SK-N-SH (cell line): ENCODE measurements around the gene KRT24. TPM values are rescaled to one million over a fixed set of nuclear protein-coding genes. Genes with fewer than 3 reads are reported as not detected.

ENCODE experiments used
- CTCF ChIA-PET: fragments of 300-600, 350-600 bp; formaldehyde crosslinking; extraction: SDS; loops from one replicate; lab custom pipeline; 2021; lab: Yijun Ruan, JAX
- POLR2A ChIA-PET: fragments of 350-600 bp; sonication (Branson Sonifier 250); formaldehyde crosslinking; extraction: SDS; loops from one replicate; lab custom pipeline; 2020; ENCODE audit warnings: antibody characterized with exemption, inconsistent platforms; lab: Yijun Ruan, JAX
- DNase-seq: peaks from one replicate; pipeline ENCODE4 v3.0.0; 2012
- H2AFZ ChIP-seq: fragments of 200-600 bp; sonication (generic); 2 replicates; pipeline ENCODE4 v1.8.1; 2016; ENCODE audit warnings: antibody characterized with exemption, mild to moderate bottlenecking, low read depth
- H3F3A ChIP-seq: fragments of 200-600 bp; sonication (generic); replicated peaks from 2 replicates; pipeline ENCODE3; 2016; ENCODE audit warnings: antibody characterized with exemption, mild to moderate bottlenecking; ENCODE audit not compliant: insufficient read depth
- H3K27ac ChIP-seq, 2 experiments: fragments of 200-500 bp in 1 of 2; fragments of 200-600 bp in 1 of 2; sonication (Bioruptor generic) in 1 of 2; sonication (generic), shearing (Covaris generic) in 1 of 2; 2 replicates each; pipeline versions ENCODE4 v1.5.1 to v1.6.1; 2014 to 2016; ENCODE audit warnings: low read depth in 2 of 2, inconsistent platforms in 1 of 2, low read length in 1 of 2, mild to moderate bottlenecking in 1 of 2, mixed read lengths in 1 of 2
- H3K27me3 ChIP-seq: fragments of 200-600 bp; sonication (generic), shearing (Covaris generic); 2 replicates; pipeline ENCODE4 v1.6.1; 2016; ENCODE audit warnings: mixed run types; ENCODE audit not compliant: insufficient read depth
- H3K36me3 ChIP-seq, 2 experiments: fragments of 200-500 bp in 1 of 2; fragments of 200-600 bp in 1 of 2; sonication (Bioruptor generic) in 1 of 2; sonication (generic) in 1 of 2; replicated peaks in 1 of 2; 2 replicates each; pipeline versions ENCODE3 to v1.5.1; 2014 to 2016; ENCODE audit warnings: low read length in 1 of 2, mild to moderate bottlenecking in 1 of 2; ENCODE audit not compliant: insufficient read depth in 2 of 2, control insufficient read depth in 1 of 2
- H3K4me1 ChIP-seq, 2 experiments: fragments of 200-500 bp in 1 of 2; fragments of 200-600 bp in 1 of 2; sonication (Bioruptor generic) in 1 of 2; sonication (generic), shearing (Covaris generic) in 1 of 2; 2 replicates each; pipeline versions ENCODE4 v1.5.1 to v1.6.1; 2014 to 2016; ENCODE audit warnings: low read depth in 1 of 2, low read length in 1 of 2, mixed run types in 1 of 2; ENCODE audit not compliant: insufficient read depth in 2 of 2, control insufficient read depth in 1 of 2
- H3K4me2 ChIP-seq: fragments of 200-600 bp; sonication (generic), shearing (Covaris generic); 2 replicates; pipeline ENCODE4 v1.6.1; 2017; ENCODE audit warnings: mixed run types
- H3K4me3 ChIP-seq, 2 experiments: fragments of 200-500 bp in 1 of 2; fragments of 200-600 bp in 1 of 2; sonication (Bioruptor generic) in 1 of 2; sonication (generic), shearing (Covaris generic) in 1 of 2; 2 replicates each; pipeline versions ENCODE4 v1.5.1 to v1.8.1; 2014 to 2016; ENCODE audit warnings: low read depth in 2 of 2, inconsistent platforms in 1 of 2, low read length in 1 of 2, mild to moderate bottlenecking in 1 of 2, mixed read lengths in 1 of 2, moderate library complexity in 1 of 2
- H3K79me2 ChIP-seq: fragments of 200-600 bp; sonication (generic); 2 replicates; pipeline ENCODE4 v1.8.1; 2017; ENCODE audit warnings: mild to moderate bottlenecking; ENCODE audit not compliant: insufficient read depth
- H3K9ac ChIP-seq: fragments of 200-600 bp; sonication (generic); 2 replicates; pipeline ENCODE4 v1.6.1; 2017; ENCODE audit warnings: mixed run types
- H3K9me2 ChIP-seq: fragments of 200-600 bp; sonication (generic); 2 replicates; pipeline ENCODE4 v1.6.1; 2017; ENCODE audit warnings: mixed run types
- H3K9me3 ChIP-seq: fragments of 200-600 bp; sonication (generic); 2 replicates; pipeline ENCODE4 v1.6.1; 2017; ENCODE audit warnings: mixed run types, mild to moderate bottlenecking, moderate library complexity
- H4K20me1 ChIP-seq: fragments of 200-600 bp; sonication (generic); 2 replicates; pipeline ENCODE4 v1.6.1; 2017; ENCODE audit warnings: mild to moderate bottlenecking, mixed run types; ENCODE audit not compliant: insufficient read depth
- CHD2 ChIP-seq: fragments of 150-350 bp; IDR thresholded peaks from 2 replicates; pipeline ENCODE4 v1.6.1; 2018; ENCODE audit warnings: low read length; ENCODE audit not compliant: partially characterized antibody
- ELF1 ChIP-seq: IDR thresholded peaks from 2 replicates; pipeline ENCODE4 v1.4.0; 2012
- EP300 ChIP-seq, 2 experiments: IDR thresholded peaks; 2 replicates each; pipeline versions ENCODE4 v1.4.0 to v1.6.1; 2012; ENCODE audit warnings: borderline replicate concordance in 1 of 2, low read depth in 1 of 2, low read length in 1 of 2
- EZH2phosphoT487 ChIP-seq: fragments of 200-600 bp; sonication (generic); IDR thresholded peaks from 2 replicates; pipeline ENCODE4 v1.6.1; 2017; ENCODE audit warnings: low read depth, mixed run types, mild to moderate bottlenecking, antibody characterized with exemption, moderate library complexity, borderline replicate concordance
- FOSL2 ChIP-seq: IDR thresholded peaks from 2 replicates; pipeline ENCODE4 v1.4.0; 2012; ENCODE audit warnings: low read depth, mild to moderate bottlenecking, moderate library complexity, borderline replicate concordance
- GATA2 ChIP-seq: sonication (generic); formaldehyde crosslinking; IDR thresholded peaks from 2 replicates; pipeline ENCODE4 v1.5.0; 2020; ENCODE audit warnings: mild to moderate bottlenecking, missing genetic modification reagents
- MEF2A ChIP-seq: IDR thresholded peaks from 2 replicates; pipeline ENCODE4 v1.4.0; 2012; ENCODE audit warnings: low read depth, borderline replicate concordance
- MXI1 ChIP-seq: IDR thresholded peaks from 2 replicates; pipeline ENCODE4 v1.6.1; 2012; ENCODE audit warnings: mild to moderate bottlenecking, low read depth, low read length, improper control_type of control experiment
- RAD21 ChIP-seq: IDR thresholded peaks from 2 replicates; pipeline ENCODE4 v1.6.1; 2012; ENCODE audit warnings: mild to moderate bottlenecking, low read length
- RXRA ChIP-seq: IDR thresholded peaks from 2 replicates; pipeline ENCODE4 v1.4.0; 2012; ENCODE audit warnings: low read depth, mild to moderate bottlenecking, borderline replicate concordance
- SIN3A ChIP-seq: IDR thresholded peaks from 2 replicates; pipeline ENCODE4 v1.6.1; 2012; ENCODE audit warnings: low read depth, mild to moderate bottlenecking, low read length, moderate library complexity, borderline replicate concordance
- TCF12 ChIP-seq: IDR thresholded peaks from 2 replicates; pipeline ENCODE4 v1.4.0; 2012
- TEAD4 ChIP-seq: IDR thresholded peaks from 2 replicates; pipeline ENCODE4 v1.4.0; 2012; ENCODE audit warnings: mild to moderate bottlenecking, borderline replicate concordance; ENCODE audit not compliant: insufficient read depth
- WGBS: methylation state at CpG from one replicate; pipeline ENCODE4 v1.1.6; 2017; ENCODE audit warnings: low lambda C conversion rate; 5-methylcytosine and 5-hydroxymethylcytosine counted together
- polyA plus RNA-seq, 3 experiments: library from polyadenylated mRNA; depleted of rRNA; stranded (reverse); fragments of >200 nt; gene quantifications; 2 replicates each; pipeline ENCODE4 v1.2.3, GENCODE V29; 2012
- TF ChIP-seq, protein P1 (sequence below): fragments of 150-350 bp; IDR thresholded peaks from 2 replicates; pipeline ENCODE4 v1.6.1; 2016; ENCODE audit warnings: mild to moderate bottlenecking, low read depth, low read length
- TF ChIP-seq, protein P2 (sequence below): IDR thresholded peaks from 2 replicates; pipeline ENCODE4 v1.4.0; 2012; ENCODE audit warnings: low read depth, borderline replicate concordance
- TF ChIP-seq, protein P3 (sequence below): fragments of 150-350 bp; IDR thresholded peaks from 2 replicates; pipeline ENCODE4 v1.6.1; 2017; ENCODE audit warnings: antibody characterized with exemption, low read length, low read depth, borderline replicate concordance

KRT24 gene
- polyA plus RNA-seq, 1 of the 3 experiments (the other 2 are of a cell fraction): not detected

DNA sequence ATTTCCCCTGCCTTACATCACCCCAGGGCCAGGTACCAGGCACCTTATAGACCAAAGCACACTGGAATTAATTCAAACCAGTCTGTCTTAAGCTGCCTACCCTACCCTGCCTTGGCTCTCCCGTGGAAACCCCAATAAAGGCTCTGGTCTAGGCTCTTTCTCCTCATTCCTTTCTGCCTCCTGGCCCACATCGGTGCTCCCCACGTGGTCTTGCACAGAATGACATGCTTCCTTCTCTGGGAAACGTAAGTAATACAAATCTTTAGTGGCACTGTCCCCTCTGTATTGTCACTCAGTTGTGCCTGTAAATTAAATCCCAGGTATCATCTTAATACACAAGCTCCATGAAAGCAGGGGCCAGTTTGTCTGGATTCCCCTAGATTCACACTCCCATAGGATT is 35.0 kb upstream of the KRT24 start:
- Histone ChIP-seq H3K9me3 (no peaks in the 10 kb centered on the region), H3K4me3 (no peak overlapping the region), H3K27me3 (peaks cover 36% of the 10 kb centered on the region; the same call in 1 of the 2 replicates), H4K20me1 (no peaks in the 10 kb centered on the region), H3K4me1 (no peaks in the 10 kb centered on the region), H3K4me2 (no peak overlapping the region), H3K9ac (no peak overlapping the region), H3F3A (no peaks in the 10 kb centered on the region), H3K27ac (no peak overlapping the region), H2AFZ (no peak overlapping the region), H3K36me3 (no peaks in the 10 kb centered on the region), H3K9me2 (no peaks in the 10 kb centered on the region), H3K79me2 (no peaks in the 10 kb centered on the region)
- TF ChIP-seq FOSL2: no peak
- TF ChIP-seq MXI1: no peak
- no peak for TF ChIP-seq RAD21
- no peak for TF ChIP-seq RXRA
- TF ChIP-seq, protein P1, sequence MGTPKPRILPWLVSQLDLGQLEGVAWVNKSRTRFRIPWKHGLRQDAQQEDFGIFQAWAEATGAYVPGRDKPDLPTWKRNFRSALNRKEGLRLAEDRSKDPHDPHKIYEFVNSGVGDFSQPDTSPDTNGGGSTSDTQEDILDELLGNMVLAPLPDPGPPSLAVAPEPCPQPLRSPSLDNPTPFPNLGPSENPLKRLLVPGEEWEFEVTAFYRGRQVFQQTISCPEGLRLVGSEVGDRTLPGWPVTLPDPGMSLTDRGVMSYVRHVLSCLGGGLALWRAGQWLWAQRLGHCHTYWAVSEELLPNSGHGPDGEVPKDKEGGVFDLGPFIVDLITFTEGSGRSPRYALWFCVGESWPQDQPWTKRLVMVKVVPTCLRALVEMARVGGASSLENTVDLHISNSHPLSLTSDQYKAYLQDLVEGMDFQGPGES: no peak
- TF ChIP-seq EZH2phosphoT487: no peak
- no peak for TF ChIP-seq MEF2A
- TF ChIP-seq, protein P2, sequence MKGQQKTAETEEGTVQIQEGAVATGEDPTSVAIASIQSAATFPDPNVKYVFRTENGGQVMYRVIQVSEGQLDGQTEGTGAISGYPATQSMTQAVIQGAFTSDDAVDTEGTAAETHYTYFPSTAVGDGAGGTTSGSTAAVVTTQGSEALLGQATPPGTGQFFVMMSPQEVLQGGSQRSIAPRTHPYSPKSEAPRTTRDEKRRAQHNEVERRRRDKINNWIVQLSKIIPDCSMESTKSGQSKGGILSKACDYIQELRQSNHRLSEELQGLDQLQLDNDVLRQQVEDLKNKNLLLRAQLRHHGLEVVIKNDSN: no peak
- POLR2A ChIA-PET: no interaction called here
- CTCF ChIA-PET: no interaction called here
- DNase-seq: no peak
- 2% methylated on average over 4 of the region's 4 CpGs for WGBS

DNA sequence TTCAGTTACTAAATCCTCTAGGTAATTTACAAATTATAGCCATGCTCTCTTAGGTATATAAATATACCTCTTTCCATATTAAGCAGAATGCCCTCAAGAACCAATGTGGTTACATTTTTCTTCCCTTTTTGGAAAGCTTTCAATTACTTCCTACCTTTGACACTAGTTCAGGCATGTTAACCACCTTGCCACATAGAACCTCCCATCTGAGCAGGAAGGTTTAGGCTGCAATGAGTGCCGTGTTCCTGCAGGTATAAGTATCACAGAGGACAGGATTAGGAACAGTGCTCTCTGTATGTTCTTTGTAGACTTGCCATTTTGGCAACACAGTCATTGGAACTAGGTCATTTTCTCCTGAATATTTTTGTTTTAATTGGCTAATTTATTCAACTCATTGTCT is 31.5 kb upstream of the KRT24 start:
- TF ChIP-seq SIN3A: no peak
- H3K4me3 ChIP-seq: no peak overlapping the region
- no peaks in the 10 kb centered on the region for H3F3A ChIP-seq
- no peak overlapping the region for H2AFZ ChIP-seq
- POLR2A ChIA-PET: no interaction called here
- no peak overlapping the region for H3K27ac ChIP-seq
- no peaks in the 10 kb centered on the region for H3K9me2 ChIP-seq
- no peak overlapping the region for H3K4me2 ChIP-seq
- H3K9me3 ChIP-seq: no peaks in the 10 kb centered on the region
- CTCF ChIA-PET: interaction anchor here (1.2 kb wide), 1 partner anchor 9 kb away, joined by 4 read pairs; no protein-coding TSS in a partner anchor
- no peaks in the 10 kb centered on the region for H3K4me1 ChIP-seq
- H3K79me2 ChIP-seq: no peaks in the 10 kb centered on the region
- no peak for DNase-seq
- H3K36me3 ChIP-seq: no peaks in the 10 kb centered on the region
- peaks cover 54% of the 10 kb centered on the region; the same call in 1 of the 2 replicates for H3K27me3 ChIP-seq
- 13% methylated on average over 1 of the region's 1 CpG for WGBS
- H3K9ac ChIP-seq: no peak overlapping the region
- H4K20me1 ChIP-seq: no peaks in the 10 kb centered on the region

DNA sequence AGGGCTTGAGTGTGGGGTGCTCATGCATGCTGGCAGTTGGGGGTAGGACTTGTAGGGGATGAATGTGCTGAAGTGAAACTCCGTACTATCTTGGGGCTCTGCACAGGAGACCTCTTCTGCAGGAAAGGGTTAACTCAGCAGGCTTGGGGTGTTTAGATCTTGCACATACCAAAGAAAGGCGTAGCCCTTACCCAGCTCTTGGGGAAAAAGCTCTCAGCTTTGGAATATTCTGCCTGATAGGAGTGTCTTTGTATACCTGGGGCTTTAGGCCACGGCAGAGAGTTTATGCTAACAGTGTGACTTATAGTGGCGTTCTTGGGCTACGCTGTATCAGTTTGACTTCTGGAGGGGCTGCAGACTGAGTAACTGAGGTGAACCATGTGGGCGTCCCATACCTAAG is 30.5 kb upstream of the KRT24 start:
- Histone ChIP-seq H3K27me3 (peaks cover 53% of the 10 kb centered on the region; the same call in 1 of the 2 replicates), H3K4me2 (no peak overlapping the region), H3K4me3 (no peak overlapping the region), H3K79me2 (no peaks in the 10 kb centered on the region), H3K4me1 (no peaks in the 10 kb centered on the region), H3K9me2 (no peaks in the 10 kb centered on the region), H4K20me1 (no peaks in the 10 kb centered on the region), H2AFZ (no peak overlapping the region), H3K9me3 (no peaks in the 10 kb centered on the region), H3K36me3 (no peaks in the 10 kb centered on the region), H3F3A (no peaks in the 10 kb centered on the region), H3K9ac (no peak overlapping the region), H3K27ac (no peak overlapping the region)
- CTCF ChIA-PET: interaction anchor here (1.2 kb wide), 1 partner anchor 10 kb away, joined by 4 read pairs; no protein-coding TSS in a partner anchor
- 15% methylated on average over 6 of the region's 6 CpGs for WGBS
- POLR2A ChIA-PET: no interaction called here
- TF ChIP-seq ELF1 (no peak), CHD2 (no peak), GATA2 (CRISPR knock-in tag) (no peak), RAD21 (no peak), MXI1 (no peak), TEAD4 (no peak), EP300 (IDR thresholded peaks at IDR 0.05; ENCODE audit: borderline replicate concordance in 1 of 2, low read depth in 1 of 2, low read length in 1 of 2) (no peak), TCF12 (no peak)
- TF ChIP-seq, protein P3, sequence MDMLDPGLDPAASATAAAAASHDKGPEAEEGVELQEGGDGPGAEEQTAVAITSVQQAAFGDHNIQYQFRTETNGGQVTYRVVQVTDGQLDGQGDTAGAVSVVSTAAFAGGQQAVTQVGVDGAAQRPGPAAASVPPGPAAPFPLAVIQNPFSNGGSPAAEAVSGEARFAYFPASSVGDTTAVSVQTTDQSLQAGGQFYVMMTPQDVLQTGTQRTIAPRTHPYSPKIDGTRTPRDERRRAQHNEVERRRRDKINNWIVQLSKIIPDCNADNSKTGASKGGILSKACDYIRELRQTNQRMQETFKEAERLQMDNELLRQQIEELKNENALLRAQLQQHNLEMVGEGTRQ: no peak
- TF ChIP-seq, protein P2: no peak
- no peak for DNase-seq
